Measurements from ENCODE around the gene SNRPD2.

SNRPD2 gene

GRCh38 chr19:45667620-45668341, 24.0 kb downstream of the SNRPD2 start, which contains the start of gene GIPR:
Gene GIPR (plus strand): TSS chr19:45668221. CDS start chr19:45669521, 1,300 bp downstream.
- in situ Hi-C loops (cut with HindIII; ENCODE audit: low pct_ligation_motif_present, low pct_unique_long_range_greater_than_20kb, low sequenced_read_pairs), result no loop called here
- no peak for DNase-seq

- in situ Hi-C loops (cut with HindIII; ENCODE audit: low pct_ligation_motif_present, low pct_unique_long_range_greater_than_20kb, low sequenced_read_pairs), result no loop called here
- DNase-seq, result no peak
Observed at GRCh38 chr19:45664575-45664974, 27.2 kb downstream of the SNRPD2 start.

GRCh38 chr19:45663800-45664199, 28.0 kb downstream of the SNRPD2 start:
- DNase-seq, result no peak
- in situ Hi-C loops (cut with HindIII; ENCODE audit: low pct_ligation_motif_present, low pct_unique_long_range_greater_than_20kb, low sequenced_read_pairs), result no loop called here

GRCh38 chr19:45660636-45661035, 31.1 kb downstream of the SNRPD2 start:
- in situ Hi-C loops (cut with HindIII; ENCODE audit: low pct_ligation_motif_present, low pct_unique_long_range_greater_than_20kb, low sequenced_read_pairs), result no loop called here
- DNase-seq, result no peak

- in situ Hi-C loops (cut with HindIII; ENCODE audit: low pct_ligation_motif_present, low pct_unique_long_range_greater_than_20kb, low sequenced_read_pairs), result no loop called here
- no peak for DNase-seq
Observed at GRCh38 chr19:45659096-45659729, 32.5 kb downstream of the SNRPD2 start.

GRCh38 chr19:45657520-45658167, 34.1 kb downstream of the SNRPD2 start:
- DNase-seq, result no peak
- in situ Hi-C loops (cut with HindIII; ENCODE audit: low pct_ligation_motif_present, low pct_unique_long_range_greater_than_20kb, low sequenced_read_pairs), result no loop called here

GRCh38 chr19:45655073-45655472, 36.7 kb downstream of the SNRPD2 start:
- in situ Hi-C loops (cut with HindIII; ENCODE audit: low pct_ligation_motif_present, low pct_unique_long_range_greater_than_20kb, low sequenced_read_pairs), result no loop called here
- DNase-seq, result no peak

GRCh38 chr19:45653634-45654033, 38.1 kb downstream of the SNRPD2 start:
- in situ Hi-C loops (cut with HindIII; ENCODE audit: low pct_ligation_motif_present, low pct_unique_long_range_greater_than_20kb, low sequenced_read_pairs), result no loop called here
- DNase-seq, result no peak

GRCh38 chr19:45650722-45651121, 41.0 kb downstream of the SNRPD2 start:
- in situ Hi-C loops (cut with HindIII; ENCODE audit: low pct_ligation_motif_present, low pct_unique_long_range_greater_than_20kb, low sequenced_read_pairs), result no loop called here
- no peak for DNase-seq

- in situ Hi-C loops (cut with HindIII; ENCODE audit: low pct_ligation_motif_present, low pct_unique_long_range_greater_than_20kb, low sequenced_read_pairs), result no loop called here
- peak; percentile 15 for DNase-seq
Observed at GRCh38 chr19:45646345-45646698, 45.4 kb downstream of the SNRPD2 start.

- peak; percentile 88 for DNase-seq
- in situ Hi-C loops (cut with HindIII; ENCODE audit: low pct_ligation_motif_present, low pct_unique_long_range_greater_than_20kb, low sequenced_read_pairs), result no loop called here
Observed at GRCh38 chr19:45645631-45646344, 46.0 kb downstream of the SNRPD2 start.

GRCh38 chr19:45645068-45645630, 46.6 kb downstream of the SNRPD2 start:
- in situ Hi-C loops (cut with HindIII; ENCODE audit: low pct_ligation_motif_present, low pct_unique_long_range_greater_than_20kb, low sequenced_read_pairs), result no loop called here
- no peak for DNase-seq

- in situ Hi-C loops (cut with HindIII; ENCODE audit: low pct_ligation_motif_present, low pct_unique_long_range_greater_than_20kb, low sequenced_read_pairs), result no loop called here
- DNase-seq, result no peak
Observed at GRCh38 chr19:45643927-45644771, 47.6 kb downstream of the SNRPD2 start.

- in situ Hi-C loops (cut with HindIII; ENCODE audit: low pct_ligation_motif_present, low pct_unique_long_range_greater_than_20kb, low sequenced_read_pairs), result no loop called here
- DNase-seq, result peak; percentile 73
Observed at GRCh38 chr19:45643024-45643926, 48.5 kb downstream of the SNRPD2 start.

GRCh38 chr19:45641274-45642105, 50.3 kb downstream of the SNRPD2 start:
- DNase-seq, result peak; percentile 93
- in situ Hi-C loops (cut with HindIII; ENCODE audit: low pct_ligation_motif_present, low pct_unique_long_range_greater_than_20kb, low sequenced_read_pairs), result no loop called here

- no peak for DNase-seq
- in situ Hi-C loops (cut with HindIII; ENCODE audit: low pct_ligation_motif_present, low pct_unique_long_range_greater_than_20kb, low sequenced_read_pairs), result no loop called here
Observed at GRCh38 chr19:45640849-45641273, 50.9 kb downstream of the SNRPD2 start.

Measured in ACHN (cell line).